HG03460 (cell line): Measurements from ENCODE around the gene GLRX3.
"Not testable (repeated sequence)": the region's sequence is repeated elsewhere in the genome, so short reads cannot be mapped to it uniquely, and the experiment has no call there.

ENCODE experiments used
- ATAC-seq: cut with Tn5 transposase; IDR thresholded peaks from one replicate; pipeline ENCODE4 v1.9.1; 2021; ENCODE audit not compliant: unreplicated experiment

The GLRX3 gene

DNA sequence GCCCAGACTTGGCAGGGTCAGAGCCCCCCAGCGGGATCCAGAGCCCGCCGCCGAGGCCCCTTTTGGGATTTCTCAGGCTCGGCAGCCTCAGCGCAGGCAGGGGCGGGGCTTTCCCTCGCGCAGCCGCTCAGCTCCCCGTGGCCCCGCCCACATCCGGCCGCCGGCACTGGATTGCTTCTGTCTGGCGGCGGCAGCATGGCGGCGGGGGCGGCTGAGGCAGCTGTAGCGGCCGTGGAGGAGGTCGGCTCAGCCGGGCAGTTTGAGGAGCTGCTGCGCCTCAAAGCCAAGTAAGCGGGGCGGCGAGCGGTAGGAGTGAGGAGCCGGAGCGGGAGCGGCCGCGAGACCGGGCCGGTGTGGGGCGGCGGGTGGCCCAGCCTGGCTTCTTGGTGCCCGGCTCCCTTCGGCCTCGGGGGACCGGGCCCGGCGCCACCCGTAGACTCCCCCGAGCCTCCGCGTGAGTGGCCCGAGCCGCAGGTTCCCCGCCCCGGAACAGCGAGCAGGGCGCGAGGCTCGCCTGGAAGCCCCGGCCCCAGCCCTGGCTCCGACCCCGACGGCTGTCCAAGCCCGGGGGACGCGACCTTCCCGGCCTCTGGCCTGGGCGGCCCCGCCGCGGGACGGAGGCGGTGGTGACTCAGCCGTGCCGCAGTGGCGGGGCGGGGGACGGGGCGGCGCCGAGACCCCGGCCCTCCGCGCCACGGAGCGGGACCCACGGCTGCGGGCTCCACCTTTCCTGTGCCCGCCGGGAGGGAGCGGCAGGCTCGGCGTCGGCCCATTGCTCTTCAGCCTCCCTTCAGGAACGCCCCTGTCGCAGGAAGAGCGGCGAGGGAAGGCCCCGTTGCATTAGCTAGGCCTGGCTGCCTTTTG is at the start of gene GLRX3:
TSS of gene GLRX3 (plus strand) at position 166 of the 864 bp plus-strand sequence. CDS start at position 196, 30 bp downstream.
- peak; percentile 85 for ATAC-seq

DNA sequence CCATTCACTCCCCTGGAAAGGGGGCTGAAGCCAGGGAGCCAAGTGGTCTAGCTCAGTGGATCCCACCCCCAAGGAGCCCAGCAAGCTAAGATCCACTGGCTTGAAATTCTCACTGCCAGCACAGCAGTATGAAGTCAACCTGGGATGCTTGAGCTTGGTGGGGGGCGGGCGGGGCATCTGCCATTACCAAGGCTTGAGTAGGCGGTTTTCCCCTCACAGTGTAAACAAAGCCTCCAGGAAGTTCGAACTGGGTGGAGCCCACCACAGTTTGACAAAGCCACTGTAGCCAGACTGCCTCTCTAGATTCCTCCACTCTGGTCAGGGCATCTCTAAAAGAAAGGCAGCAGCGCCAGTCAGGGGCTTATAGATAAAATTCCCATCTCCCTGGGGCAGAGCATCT is 45.6 kb upstream of the GLRX3 start:
- not testable (repeated sequence) for ATAC-seq

DNA sequence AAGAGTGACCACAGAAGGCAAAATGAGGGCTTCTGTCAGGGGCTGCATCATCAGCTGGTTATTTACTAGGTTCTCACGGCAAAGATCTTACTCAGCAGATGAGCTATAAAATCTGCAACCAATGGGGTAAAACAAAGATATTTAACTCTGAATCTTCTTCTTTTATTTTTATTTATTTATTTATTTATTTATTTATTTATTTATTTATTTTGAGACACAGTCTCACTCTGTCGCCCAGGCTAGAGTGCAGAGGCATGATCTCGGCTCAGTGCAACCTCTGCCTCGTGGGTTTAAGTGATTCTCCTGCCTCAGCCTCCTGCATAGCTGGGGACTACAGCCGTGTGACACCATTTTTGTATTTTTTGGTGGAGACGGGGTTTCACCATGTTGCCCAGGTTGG is 36.8 kb upstream of the GLRX3 start:
- no peak for ATAC-seq

DNA sequence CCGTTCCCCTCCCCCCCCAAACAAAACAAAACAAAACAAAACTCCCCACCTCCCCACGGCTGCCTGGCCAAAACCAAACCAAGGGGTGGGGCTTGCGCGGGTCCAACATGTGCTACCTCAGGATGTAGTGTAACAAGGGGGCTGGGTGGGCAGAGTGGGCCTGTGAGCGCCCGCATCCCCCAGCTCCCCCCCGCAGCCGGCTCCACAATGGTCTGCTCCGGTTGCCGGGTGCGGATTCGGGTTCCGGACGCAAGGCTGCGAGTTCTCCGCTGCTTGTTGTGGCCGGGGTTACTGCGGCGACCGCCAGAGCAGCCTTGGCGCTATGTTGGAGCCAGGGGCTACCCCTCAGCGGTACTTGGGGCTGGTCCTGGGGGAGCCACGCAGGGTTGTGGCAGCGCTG is 30.5 kb upstream of the GLRX3 start:
- no peak for ATAC-seq

DNA sequence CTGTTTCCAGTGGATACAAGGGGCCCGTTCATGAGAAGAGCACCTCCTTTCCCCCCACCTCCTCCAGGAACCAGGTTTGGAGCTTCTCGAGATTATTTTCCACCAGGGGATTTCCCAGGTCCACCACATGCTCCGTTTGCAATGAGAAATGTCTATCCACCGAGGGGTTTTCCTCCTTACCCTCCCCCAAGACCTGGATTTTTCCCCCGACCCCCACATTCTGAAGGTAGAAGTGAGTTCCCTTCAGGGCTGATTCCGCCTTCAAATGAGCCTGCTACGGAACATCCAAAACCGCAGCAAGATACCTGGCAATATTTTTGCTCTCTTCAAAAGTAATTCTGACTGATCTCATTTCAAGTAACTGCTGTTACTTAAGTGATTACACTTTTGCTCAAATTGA is 28.0 kb upstream of the GLRX3 start:
- ATAC-seq, result not testable (repeated sequence)

DNA sequence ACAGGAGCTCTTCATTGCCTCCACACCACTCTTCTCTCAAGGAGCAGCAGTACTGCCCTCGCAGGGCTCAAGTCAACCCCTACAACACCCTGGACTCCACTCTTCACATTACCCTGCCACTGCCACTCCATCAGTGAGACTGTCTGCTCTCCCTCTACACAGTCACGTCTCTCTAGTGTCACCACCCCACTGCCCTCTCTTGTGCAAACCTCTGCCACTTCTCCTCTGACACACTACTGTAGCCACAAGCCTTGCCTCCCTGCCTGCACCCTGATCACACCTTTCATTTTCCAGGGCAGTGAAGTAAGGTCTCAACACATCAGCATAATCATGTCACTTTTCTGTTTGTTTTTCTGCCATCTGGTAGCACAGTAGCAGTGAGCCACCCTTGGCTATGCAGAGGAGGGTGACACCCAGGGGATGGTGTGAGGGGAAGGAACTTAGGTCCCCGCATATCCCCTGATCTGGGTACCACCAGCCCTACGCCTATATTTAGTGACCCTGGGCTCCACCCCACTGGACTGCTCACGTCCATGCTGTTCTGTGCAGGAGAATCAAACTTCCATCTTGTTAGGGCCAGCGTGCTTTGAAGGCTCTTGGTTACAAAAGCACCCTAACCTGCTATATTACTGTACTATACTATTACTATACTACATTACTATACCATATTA is 27.1 kb upstream of the GLRX3 start:
- ATAC-seq, result no peak

DNA sequence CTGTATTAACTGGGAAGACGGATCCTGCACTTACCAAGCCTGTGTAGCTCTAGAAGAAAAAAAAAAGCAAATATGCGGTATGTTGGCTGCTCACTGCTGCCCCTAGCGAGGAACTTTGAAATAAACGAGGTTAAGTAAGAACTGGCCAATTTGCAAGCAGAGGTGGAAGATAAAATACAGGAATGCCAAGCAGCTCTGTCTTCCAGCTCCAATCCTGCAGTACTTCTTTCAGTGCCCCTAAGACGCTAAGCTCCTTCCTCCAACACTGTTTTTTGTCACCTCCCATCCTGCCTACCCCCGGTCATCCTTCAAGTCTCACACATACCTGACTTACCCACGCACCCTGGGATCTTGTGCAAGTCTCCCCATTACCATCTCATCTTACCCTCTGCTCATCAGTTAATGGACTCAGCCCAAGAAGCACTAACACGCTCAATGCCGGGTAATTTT is 26.4 kb upstream of the GLRX3 start:
- ATAC-seq, result no peak

DNA sequence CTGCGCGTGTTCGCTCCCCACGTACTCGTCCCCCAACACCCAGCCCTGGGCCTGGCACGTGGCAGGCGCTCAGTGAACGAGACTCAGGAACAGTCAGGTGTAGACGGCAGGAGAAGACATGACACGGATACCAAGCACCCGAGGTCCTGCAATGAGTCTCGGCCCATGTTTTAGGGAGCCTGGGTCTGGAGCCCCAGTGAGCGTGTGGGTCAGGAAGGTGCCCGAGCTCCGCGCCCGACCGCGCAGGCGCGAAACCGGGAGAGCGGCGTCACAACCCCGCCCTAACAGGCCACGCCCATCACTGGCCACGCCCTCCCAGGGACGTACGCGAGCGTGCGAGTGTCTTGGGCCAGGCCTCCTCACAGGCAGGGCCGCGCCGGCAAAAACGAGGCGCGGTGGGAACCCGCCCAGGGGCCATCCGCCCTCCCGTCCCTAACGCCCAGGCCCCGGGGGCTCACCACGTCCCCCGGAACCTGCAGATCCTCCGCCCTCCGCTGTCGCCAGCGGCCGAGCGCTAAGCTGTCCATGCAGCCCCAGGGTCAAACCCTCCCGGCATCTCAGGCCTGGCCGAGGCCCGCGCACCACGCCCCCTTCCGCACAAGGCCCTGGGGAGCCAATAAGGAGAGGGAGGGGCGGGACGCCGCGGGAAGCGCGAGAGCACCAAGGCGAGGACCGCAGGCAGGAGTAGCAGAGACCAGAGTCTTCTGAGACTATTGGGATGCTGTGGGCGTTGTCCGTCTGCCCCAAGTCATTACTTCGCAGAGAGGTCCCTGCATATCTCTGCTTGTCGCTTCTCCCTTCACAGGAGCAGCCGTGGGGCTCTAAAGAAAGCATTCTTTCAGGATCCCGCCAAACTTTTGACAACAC is 25.7 kb upstream of the GLRX3 start, which contains the start of gene C10orf143:
TSS of gene C10orf143 (minus strand) at position 585 of the 867 bp plus-strand sequence. CDS start at position 527, 58 bp downstream.
- peak; percentile 74 for ATAC-seq

DNA sequence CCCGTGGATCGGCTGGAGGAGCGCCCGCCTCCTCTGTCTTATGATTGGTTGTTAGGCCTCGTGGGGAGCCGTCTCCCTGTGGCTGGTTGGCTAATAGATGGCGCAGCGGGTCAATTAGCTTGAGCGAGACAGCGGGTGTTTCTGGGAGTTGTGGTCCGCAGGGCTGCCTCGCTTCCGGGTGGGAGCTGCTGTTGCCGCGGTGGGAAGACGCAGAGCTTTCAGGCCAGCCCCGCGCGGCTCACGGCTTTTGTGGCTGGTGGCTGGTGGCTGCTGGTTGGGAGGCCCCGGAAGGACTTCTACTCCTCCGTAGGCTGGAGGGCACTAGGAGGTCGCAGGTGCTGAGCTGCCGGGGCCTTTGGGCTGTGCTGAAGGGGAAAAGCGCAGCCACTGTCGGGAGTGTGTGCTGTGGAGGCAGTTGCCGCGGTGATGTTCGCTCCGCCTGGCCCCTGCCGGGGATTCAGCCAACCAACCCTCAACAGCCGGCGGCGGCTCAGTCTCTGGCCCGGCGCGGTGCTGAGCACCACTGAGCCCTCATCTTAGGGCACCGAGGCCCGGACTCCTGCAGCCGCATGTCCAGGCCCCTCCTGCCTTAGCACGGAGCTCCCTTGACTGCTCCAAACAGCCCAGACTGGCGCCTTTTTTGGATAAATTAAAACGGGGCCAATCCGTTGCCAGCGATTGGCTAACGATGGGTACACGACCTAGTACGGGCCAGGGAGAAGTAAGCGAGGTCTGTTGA is 24.9 kb upstream of the GLRX3 start:
- ATAC-seq, result peak; percentile 86

DNA sequence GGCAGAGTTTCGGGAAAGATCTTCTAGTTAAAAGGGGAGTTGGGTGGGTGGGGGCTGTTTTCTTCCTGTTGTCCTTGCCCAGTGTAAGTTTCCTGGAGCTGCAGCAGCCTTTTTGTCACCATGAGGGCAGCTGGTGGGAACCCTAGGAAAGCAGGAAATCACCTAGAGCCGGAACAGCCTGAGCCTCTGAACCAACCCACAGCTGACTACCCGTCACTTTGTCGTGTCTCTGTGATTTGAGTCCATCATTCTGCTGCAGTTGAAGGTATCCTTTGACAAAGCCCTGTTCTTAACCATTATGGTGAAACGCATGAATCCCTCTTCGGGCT is 24.4 kb upstream of the GLRX3 start:
- ATAC-seq, result no peak

DNA sequence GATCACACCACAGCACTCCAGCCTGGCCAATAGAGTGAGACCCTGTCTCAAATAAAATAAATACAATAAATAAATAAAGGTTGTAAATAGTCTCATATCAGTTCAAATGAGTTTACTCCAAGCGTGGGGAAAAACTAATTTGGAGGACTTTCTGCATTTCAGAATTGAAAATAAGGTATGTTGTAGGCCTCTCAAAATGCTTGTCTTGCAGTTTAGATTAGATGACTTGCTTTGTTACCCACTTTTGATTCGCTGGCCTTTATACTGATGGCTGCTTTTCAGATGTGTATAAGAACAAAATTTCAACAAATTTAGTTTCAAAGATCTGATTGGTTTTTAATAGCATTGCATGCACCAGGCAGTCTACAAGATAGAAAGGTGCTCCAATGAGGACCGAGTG is 23.4 kb upstream of the GLRX3 start:
- no peak for ATAC-seq

DNA sequence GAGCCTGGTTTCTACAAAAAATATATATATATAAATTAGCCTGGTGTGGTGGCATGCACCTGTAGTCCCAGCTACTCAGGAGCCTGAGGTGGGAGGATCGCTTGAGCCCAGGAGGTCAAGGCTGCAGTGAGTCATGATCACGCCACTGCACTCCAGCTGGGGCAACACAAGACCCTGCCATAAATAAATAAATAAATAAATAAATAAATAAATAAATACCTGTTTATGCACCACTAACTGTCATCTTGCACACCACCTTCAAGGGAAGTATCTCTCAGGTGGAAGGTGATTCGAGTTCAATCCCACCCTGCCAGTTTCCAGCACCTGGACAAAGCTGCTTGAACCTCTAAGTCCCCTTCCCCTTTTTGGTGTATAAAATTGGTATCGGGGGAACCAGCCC is 19.2 kb upstream of the GLRX3 start:
- not testable (repeated sequence) for ATAC-seq

DNA sequence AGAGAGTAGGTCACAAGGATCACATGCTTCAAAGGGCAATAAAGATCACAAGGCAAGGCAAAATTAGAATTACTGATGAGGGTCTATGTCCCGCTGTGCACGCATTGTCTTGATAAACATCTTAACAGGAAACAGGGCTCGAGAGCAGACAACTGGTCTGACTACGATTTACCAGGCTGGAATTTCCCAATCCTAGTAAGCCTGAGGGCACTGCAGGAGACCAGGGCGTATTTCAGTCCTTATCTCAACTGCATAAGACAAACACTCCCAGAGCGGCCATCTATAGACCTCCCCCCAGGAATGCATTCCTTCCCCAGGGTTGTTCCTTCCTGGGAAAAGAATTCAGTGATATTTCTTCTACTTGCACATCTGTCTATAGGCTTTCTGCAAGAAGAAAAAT is 18.7 kb upstream of the GLRX3 start:
- ATAC-seq, result not testable (repeated sequence)

DNA sequence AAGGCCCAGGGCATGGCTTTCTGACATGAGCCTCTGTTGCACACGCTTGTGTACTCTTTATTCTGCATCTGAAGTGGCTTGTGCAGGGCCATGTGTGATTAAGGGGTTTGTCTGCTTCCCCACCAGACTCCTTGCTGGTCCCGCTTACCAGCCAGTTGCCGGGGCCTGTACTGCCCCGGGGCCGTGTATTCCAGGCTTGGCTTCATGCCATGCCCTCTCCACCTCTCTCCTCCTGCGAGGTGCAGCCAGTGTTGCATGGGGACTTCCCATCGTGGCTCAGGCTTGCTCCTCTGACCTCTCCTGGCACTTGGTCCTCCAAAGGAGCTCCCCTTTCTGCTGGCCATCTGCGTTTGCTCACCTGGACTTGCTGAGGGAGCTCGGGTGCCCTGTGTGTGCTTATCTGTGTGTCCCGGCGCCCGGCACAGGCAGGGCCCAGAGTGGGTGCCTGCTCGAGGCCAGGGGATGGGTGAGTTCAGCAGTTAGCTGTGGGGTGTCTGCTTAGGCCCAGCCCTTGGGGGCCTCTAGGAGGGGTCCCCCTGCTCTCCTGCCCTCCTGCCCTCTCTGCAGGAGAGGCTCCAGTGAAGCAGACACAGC is 14.6 kb upstream of the GLRX3 start:
- no peak for ATAC-seq

DNA sequence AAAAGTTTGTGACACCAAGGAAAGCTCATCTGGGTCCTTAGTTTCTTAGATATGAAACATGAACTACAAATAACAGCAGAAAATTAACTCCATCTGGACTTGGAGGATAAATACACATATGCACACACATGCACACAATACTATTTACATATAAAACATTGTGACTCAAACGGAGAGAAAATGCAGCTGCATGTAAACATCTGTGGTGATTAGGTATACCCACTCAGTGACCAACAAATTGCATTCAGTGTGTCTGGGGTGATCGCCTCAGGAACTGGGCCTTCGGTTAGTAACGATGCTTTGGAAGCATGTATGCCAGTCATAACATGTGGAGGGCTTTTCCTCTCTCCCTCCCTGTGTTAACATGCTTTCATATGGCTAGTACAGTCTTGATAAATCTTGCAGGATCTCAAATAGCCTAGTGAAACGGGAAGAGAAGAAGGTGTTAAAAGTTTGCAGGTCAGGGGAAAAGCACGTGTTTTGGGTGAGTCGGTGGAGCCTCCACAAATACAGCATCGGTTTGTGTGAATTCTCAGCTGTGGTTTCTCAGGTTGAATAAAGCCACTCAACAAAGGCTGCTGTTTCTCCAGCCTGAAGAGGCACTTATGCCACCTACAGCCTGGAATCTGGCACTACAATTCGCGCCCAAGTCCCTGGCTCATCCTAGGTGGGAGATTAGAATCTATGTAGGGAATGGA is 8.7 kb upstream of the GLRX3 start:
- ATAC-seq, result peak; percentile 94

DNA sequence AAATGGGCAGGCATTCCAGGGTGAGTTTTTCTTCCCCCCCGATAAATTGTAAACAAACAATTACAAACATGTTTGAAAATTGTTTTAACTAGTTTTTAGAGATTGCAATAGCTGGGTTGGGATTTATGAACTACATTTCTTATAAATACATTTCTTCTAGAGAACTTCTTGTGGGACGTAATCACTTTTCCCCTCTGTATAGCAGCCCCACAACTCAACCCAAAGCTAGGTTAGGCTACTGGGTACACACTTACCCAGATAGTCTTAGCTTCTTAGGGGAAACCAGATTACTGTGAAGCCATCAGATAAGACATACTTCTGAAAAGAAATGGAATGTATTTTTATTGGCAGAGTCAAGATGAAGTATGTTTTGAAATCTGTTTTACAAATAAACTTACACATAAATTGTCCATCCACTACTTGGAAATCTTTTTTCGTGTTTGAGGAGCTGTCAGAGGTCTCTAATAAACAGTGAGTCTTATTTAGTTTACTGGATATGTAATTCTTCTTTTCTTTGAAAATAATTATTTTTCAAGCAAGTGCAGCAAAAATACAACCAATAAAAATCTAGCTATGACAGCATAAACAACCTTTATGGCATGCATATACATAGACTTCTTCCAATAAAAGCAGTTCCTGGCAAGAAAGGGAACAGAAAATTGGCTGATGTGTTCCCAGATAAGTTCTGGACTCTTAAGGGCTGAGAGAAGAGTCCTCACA is 8.0 kb upstream of the GLRX3 start:
- ATAC-seq, result no peak

DNA sequence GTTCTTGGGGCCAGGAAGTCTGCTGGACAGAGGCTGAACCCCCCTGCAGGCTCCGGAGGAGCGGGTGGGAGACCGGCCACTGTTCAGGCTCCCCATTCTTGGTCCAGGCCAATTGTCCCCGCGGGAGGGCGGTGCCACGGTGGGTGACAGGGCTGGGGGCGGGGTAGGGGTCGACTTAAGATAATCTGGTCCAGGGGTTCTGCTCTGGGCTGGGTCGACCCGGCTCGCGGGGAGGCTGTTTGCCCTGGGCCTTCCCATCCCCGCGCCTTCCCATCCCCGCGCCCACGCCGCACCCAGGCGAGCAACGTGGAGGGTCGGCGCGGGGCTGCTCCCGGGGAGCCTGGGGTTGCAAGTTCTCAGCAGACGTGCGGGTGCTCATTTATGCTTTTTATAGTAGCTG is 7.3 kb upstream of the GLRX3 start:
- no peak for ATAC-seq

DNA sequence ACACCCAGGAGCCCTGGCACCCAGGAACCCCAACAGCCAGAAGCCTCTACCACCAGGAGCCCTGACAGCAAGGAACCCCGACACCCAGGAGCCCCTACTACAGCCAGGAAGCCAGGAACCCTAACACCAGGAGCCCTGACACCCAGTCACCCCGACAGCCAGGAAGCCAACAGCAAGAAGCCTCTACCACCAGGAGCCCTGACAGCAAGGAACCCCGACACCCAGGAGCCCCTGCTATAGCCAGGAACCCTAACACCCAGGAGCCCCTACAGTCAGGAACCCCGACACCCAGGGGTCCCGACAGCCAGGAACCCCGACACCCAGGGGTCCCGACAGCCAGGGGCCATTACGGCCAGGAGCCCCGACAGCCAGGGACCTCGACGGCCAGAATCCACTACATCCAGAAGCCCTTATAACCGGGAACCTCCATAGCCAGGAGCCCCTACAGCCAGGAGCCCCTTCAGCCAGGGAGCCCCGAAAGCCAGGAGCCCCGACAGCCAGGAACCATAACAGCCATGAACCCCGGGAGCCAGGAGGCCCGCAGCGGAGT is 440 bp upstream of the GLRX3 start:
- ATAC-seq, result peak; percentile 21

DNA sequence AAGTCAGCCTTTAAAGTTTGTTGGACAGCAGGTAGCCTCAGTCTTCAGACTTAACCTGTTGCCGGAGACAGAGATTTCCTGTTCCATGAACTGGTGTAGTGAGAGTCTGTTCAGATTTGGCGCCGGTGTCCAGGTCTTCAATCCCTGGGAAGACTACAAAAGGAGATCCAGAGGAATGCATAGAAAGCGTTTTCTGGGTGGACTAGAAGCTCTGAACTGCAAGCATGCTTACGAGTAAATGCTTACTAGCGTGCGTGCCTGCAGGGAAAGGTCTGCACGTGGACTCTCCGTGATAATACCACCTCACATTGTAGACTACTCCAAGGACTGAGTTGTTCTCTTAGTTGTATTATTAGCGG is 878 bp downstream of the GLRX3 start:
- no peak for ATAC-seq
